Activated CD4-positive, alpha-beta T cell treated with anti-CD3 and anti-CD28 coated beads, Interleukin-2, amount 50 U/mL, for 24 hours (primary cell): ENCODE results near the gene CPB2.

Experiments used
- DNase-seq, 2 donors: peaks; one replicate each; pipeline ENCODE4 v3.0.0-alpha.2; 2020; ENCODE audit warnings: low read depth in 1 of 2, low spot score in 1 of 2

The CPB2 gene, protein sequence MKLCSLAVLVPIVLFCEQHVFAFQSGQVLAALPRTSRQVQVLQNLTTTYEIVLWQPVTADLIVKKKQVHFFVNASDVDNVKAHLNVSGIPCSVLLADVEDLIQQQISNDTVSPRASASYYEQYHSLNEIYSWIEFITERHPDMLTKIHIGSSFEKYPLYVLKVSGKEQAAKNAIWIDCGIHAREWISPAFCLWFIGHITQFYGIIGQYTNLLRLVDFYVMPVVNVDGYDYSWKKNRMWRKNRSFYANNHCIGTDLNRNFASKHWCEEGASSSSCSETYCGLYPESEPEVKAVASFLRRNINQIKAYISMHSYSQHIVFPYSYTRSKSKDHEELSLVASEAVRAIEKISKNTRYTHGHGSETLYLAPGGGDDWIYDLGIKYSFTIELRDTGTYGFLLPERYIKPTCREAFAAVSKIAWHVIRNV

DNA sequence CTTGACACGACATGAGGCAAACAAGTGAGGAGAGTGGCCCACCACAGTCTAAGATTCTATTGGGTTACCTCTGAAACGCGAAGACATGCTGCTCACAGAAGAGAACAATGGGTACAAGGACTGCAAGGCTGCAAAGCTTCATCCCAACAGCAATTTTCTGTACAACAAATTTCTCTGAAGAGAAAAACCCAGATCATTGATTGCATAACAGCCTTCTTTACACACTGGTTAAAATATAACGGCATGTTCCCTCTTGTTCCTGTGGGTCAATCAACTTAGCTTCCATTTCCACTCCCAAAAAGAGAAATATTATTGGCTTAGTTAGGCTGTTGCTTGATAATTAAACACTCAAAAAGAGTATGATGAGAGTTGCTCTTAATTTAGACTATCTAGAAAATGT lies at the start of gene CPB2:
Gene CPB2, minus strand, starts transcription at position 166 of the 400 bp plus-strand sequence. Its CDS starts 24 bp downstream, at position 142.
- no peak for DNase-seq

DNA sequence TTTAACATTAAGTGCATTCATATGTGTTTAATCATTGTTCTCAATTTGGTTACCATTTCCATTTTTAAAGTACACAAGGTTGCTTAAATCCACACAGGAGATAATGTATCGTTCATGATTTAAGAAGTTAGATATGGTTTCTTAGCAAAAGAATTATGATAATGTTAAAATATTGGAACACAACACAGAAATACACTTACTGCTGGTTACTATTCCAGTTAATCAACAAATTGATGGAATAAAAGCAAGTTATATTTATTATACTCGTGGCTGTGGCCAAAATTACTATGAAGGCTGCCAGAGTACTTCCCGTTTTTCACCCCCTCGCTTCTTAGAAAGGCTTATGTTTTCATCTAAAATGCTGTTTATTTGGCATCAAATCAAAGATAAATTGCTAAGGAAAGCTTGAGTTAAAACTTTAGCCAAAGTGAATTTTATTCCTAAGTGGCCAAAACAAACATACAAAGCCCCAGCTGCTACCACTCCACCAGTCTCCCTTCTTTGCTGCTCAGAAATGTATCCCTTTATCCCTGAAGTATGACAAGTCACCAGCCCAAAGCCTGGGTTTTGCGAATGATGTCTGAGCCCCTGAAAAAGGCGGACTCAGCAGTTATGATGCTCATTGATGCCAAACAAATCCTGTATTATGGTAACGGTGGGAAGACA lies 49.4 kb upstream of the CPB2 start:
- no peak for DNase-seq

DNA sequence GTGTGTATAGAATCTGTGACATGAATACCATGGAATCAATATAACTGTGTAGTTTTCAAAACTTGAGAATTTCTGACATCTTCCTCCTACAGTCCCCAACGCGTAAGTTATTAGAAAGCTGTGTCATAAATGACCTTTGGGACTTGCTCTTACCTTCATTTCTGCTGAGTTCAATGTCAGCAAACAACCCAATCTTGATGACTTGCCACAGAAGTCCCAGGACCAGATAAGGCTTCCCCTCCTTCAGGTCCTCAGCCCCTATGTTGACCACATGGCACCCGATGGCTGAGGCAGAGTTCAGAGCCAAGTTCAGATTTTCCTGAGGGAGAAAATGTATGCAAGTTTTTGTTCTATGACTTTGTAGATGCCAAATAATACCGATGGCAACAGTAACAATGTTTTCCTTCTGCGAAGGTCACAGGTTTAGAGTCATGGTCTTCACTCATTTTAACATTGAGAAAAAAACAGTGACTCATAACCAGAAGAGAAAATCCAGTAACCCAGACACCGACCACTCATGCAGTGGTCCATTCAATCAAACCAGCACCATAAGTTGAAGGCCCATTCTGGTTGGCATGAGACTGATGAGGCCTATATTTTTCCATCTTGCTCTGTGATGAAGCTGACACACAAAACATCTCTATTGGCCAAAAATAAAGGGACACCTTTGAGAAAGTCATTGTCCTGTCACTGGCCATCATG lies 47.9 kb upstream of the CPB2 start:
- no peak for DNase-seq

DNA sequence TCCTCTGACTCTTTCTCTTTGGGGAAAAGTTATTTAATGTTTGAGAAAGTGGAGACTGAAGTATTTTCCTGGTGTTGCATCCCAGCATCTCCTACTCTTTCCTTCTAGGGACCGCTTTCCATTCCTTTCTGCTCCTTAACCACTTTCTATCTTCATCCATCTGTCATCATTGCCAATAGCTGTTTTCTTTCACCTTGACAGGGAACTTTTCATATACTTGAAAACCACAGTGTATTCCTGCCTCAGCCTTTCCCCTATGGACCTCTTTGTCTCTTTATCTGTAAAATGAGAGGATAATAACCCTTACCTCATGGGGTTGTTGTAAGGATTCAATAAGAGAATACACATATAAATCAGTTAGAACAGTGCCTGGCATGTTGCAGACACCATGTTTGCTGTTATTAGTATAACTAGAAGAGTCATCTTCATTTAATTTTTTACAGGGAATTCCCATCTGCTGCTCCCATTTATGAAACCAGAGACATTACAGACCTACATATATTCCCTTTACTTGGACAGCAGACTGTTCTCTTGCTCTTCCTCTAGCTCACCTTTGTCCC lies 45.4 kb upstream of the CPB2 start:
- DNase-seq: no peak

DNA sequence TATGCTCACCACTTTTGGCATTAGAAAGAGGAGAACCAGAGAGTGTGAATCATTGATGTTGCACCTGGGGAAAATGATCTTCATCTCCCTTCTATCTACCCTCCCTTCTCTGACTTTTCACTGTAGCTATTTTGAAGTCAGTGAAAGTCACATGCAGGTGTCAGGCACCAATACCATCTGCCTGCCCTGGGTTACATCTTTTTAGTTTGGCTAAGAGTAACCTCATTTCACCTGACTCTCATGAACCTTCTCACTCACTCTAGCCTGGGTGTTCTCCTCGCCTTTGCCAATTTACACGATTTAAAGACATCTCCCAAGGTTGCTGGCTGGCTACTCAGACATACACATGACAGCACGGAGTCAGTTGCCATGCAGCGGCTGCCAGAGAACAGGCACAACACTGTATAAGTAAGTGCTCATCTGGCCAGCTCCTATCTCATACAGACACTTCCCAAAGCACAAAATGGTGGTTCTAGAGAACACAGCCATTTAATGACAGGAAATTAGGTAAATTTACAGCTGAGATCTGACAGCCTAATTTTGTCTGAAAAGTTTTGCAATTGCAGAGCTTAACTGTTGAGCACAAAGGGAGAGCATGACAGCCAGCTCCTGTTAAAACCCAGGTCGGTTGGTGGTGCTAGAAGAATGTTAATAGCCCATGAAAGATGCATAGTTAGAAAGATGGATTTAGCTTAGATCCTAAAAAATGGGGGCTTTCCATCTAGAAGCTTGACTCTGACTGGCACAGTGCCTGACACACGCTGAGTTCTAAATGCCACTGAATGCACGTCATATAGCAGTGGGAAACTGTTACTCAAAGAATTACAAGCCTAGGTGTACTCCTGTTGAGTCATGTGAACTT lies 44.7 kb upstream of the CPB2 start:
- DNase-seq: no peak

DNA sequence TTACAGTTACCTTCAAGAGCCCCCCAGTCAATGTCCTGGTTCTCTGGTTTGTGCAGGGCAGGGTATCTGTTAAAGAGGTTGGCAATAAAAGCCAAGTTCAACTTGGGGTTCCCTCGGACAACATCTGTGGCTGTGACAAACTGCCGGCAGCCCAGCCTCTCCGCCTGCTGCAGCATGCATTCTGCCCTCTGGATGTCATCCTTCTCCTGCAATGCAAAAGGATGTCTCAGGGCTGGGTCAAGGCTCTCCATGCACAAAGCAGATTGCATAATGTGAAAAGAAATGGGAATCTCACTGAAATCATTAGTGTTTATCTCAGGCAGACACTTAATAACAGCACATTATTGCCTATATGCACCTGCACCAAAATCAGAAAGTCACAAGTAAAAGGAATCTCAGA lies 42.1 kb upstream of the CPB2 start:
- DNase-seq: no peak

DNA sequence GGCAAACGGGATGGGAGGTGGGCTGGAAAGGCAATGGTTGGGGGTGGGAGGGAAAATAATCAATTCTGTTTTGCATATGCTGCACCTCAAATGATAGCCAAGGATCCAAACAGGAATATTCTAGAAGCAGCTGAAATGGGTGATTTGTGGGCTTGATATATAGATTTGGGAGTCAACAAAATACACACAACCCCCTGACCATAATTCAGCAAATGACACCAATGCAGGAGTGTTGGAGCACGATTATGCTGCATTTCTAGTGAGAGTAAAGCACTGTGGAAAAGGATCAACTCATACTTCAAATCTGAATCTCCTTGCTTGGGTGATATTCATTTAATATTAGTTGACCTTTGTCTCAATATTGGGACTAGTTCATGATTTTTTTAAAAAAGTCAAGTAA lies 41.1 kb upstream of the CPB2 start:
- DNase-seq: no peak

DNA sequence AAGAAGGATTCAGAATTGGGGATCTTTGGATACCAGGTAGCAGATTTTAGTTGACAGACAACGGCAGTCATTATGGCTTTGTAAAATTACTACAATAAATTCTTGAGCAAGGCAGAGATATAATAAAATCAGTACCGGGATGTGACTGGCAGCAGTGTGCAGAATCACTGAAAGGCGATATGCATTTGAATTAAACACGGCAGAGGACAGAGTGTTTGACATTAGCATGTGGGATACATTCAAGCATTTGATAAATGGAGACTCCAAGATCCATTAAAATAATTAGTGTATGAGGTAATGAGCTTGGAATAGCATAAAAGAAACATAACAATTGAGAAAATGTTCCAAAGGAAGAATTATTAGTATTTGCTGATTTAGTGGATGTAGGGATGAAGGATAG lies 40.3 kb upstream of the CPB2 start:
- DNase-seq: no peak

DNA sequence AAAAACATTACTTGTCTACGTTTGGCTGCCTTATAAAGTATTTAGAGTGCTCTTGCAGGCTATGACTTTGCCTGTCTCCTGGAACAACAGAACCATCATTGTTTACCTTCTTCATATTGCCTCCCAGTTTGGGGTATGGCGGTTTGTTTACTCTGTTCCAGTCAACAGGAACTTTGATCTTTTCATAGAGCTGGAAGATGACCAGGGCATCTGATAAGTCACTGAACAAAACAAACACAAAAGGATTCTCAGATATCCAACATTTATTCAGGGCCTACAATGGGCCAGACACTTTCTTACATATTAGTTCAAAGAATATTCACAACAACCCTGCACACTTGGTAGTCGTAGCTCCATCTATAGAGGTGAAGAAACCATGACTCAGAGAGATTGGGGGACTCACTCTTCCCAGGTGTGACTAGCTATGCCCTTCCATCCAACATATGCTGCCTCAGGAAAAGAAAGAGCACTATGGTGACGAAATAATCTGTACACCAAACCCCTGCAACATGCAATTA lies 38.4 kb upstream of the CPB2 start:
- no peak for DNase-seq

DNA sequence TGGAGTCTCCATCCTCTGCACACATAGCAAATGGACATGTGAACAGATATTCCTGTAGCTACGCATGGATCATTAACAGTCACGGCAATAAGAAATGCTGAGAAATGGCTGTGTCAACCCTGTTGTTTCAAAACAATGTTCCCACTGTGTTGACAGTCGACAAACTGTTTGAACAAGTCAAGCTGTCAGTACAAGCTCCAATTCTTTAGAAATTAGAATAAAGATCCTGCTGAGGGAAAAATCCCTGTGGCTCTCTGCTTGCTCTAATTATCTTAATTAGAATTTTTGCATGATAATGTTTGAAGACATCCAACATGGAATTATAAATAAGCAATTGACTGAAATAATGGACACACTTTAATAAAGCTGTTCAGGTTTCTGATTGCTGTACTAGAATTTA lies 37.9 kb upstream of the CPB2 start:
- no peak for DNase-seq

DNA sequence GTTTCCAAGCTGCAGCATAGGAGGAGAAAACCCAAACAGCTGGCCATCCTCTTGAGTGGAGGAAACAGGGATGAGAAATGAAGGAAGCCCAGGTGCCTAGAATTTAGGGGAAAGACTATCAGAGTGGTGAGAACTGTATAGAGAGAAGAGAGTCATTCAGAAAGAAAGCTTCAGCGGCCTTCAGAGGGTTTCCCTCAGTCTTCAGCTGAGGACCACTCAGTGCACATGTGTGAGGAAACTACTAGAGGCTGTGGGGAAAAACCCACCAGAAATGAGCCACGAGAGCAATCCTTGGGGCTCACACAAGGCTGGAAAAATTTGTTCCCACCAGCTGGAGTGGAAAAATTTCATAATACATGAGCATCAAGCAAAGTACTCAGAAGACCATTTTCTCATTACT lies 35.2 kb upstream of the CPB2 start:
- DNase-seq: no peak

DNA sequence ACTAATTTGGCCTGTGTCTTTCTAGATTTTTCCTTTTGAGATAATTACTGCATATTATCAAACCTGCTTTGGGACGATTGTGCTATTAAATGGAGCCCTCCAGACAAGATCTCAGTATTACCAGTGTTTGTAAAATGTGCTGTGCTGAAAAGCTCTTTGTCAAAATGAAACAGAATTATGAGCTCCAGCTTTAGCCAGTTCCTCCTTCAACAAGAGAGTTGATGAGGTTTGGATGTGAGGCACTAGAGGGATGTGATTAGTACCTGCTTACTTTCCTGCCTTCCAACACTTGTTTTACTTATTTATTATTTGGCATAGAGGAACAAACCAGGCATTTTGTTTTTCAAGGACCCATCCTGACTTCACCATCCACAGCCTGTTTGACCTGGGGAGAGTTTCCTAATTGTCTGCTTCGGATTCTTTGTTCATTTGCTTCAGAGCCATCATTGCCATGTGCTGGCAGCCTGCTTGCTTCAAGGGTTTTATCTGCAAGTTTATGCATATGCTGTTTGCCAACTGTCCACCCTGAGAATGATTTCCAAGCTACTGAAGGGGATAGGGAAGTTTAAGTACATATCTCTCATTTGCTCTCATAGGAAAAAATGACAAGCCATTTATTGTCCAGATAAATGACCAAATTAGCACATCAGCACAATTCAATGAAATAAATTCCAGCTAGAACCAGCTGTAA lies 32.9 kb upstream of the CPB2 start:
- DNase-seq: no peak

DNA sequence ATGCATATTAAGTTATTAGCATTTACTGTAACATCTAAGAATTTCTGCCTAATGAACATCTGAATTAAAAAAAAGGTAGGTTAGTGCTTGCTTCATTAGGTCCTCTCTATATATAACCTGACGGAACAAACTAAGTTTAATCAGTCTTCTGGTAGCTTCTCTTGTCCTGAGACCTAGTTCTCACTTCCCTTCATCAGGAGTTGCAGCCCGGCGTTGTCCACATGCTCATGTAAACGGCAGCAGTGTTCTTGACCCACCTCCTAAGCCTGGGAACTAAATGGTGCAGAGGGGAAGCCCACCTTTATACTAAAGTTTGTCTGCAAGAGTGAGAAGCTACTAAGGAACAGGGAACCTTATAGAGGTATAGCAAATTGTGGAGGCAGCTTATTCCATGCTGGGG lies 31.9 kb upstream of the CPB2 start:
- DNase-seq: no peak

DNA sequence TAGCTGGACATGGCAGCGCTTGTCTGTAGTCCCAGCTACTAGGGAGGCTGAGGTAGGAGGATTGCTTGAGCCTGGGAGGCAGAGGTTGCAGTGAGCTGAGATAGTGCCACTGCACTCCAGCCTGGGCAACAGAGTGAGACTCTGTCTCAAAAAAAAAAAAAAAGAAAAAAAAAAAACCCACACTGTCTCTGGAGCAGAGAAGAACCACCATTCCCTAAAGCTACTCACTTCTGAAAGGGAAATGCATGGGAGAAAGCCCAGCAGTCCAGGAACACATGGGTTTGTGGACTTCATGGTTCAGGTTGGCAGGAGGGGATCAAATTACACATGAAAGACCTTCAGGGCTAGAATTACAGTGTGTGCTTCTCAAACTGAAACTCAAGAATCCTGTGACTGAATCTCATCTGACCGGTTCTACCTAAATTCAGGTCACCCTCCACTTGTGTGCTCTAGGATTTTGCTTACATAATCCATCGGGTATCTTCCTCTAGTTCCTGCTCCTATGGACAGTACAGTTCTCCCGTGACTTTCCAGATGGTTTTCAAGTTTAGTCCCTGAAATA lies 30.2 kb upstream of the CPB2 start:
- no peak for DNase-seq

DNA sequence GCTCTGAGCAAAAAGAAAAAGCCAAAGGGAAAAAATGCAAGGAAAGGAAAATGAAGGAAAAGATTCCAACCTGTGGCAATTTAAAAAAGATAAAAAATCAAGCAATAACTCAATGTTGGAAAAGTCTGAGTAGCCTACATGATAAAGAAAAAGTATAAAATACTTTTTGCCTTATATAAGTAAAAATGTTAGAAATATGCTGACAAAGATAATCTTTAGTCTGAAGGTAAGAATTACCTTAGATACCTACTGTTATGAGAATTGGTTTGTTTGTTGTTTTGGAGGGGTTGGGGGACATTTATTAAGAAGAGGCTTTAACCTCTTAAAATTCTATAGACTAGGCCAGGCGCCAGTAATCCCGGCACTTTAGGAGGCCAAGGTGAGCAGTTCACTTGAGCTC lies 29.7 kb upstream of the CPB2 start:
- no peak for DNase-seq

DNA sequence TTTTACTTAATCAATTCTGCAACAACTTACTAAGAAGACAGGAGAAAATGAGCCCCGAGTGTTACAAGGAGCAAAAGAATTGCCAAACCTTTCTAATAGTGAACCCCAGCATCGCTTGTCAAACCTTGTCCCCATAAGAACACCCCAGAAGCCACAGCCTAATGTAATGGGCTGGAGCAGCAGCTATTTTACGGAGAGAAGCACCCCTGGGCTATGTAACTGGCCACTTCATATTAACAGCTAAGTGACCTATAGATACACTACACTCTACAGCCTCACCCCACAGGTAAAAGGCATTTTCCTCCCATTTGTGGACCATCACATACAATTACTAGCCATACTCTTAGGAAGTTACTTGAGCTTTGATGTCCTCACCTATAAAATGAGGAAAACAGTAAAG lies 27.3 kb upstream of the CPB2 start:
- DNase-seq: no peak

DNA sequence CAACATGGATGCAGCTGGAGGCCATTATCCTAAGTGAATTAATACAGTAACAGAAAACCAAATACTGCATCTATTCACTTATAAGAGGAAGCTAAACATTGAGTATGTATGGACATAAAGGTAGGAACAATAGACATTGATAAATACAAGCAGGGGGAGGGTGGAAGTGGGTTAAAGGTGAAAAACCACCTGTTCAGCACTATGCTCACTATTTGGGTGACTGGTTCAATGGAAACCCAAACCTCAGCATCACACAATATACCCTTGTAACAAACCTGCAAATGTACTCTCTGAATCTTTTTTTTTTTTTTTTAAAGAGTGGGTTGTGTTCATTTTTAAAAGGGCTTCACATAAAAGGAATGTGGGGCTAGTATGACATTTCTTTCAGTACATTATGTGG lies 26.9 kb upstream of the CPB2 start:
- no peak for DNase-seq

DNA sequence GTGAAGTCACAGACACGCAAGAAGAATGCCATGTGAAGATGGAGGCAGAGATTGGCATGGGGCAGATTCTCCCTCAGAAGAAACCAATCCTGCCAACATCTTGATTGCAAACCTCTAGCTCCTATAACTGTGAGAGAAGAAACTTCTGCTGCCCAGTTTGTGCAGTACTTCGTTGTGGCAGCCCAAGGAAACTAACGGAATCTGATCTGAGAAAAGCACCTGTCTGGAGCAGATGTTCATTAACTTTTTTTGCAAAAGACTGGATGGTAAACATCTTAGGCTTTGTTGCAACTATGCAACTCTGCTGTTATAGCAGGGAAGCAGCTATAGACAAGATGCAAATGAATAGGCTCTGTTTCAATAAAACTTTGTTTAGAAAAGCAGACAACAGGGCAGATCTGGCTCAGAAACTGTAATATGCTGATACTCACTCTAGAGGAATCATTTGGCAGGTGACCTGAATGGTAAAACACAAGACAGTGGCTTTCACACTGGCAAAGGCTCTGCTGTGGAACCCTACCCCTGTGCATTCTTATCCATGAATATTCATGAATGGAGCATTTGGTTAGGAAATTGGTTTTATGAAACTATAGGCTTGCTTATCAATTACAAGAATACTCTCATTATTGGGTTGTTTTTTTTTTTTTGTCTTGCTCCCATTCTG lies 25.3 kb upstream of the CPB2 start:
- no peak for DNase-seq

DNA sequence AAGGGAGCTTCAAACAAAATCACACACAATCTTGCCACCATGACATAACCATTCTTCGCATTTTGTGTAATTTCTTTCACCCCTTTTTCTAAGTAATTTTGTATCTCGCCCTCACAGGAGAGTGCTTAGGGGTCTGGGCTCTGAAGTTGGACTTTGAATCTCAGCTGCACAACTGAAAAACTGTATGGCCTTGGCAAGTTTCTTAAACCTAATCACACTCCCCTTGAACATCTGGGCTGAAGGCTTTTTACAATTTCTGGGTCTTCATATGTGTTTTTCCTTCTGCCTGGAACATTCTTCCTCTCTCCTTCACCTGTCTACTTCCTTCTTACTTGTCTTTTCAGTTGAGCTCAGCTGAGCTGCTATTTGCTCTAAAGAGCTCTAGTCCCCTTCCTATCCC lies 24.3 kb upstream of the CPB2 start:
- DNase-seq: no peak
